Fibroblast of skin of left biceps (primary cell): ENCODE data around the gene HIP1.
"Not testable (repeated sequence)": the region's sequence is repeated elsewhere in the genome, so short reads cannot be mapped to it uniquely, and the experiment has no call there.

ENCODE experiments used
- DNase-seq, 2 experiments: peaks; one replicate each; pipeline ENCODE4 v3.0.0-alpha.2; 2013; ENCODE audit warnings: low read depth in 2 of 2

The HIP1 gene

DNA sequence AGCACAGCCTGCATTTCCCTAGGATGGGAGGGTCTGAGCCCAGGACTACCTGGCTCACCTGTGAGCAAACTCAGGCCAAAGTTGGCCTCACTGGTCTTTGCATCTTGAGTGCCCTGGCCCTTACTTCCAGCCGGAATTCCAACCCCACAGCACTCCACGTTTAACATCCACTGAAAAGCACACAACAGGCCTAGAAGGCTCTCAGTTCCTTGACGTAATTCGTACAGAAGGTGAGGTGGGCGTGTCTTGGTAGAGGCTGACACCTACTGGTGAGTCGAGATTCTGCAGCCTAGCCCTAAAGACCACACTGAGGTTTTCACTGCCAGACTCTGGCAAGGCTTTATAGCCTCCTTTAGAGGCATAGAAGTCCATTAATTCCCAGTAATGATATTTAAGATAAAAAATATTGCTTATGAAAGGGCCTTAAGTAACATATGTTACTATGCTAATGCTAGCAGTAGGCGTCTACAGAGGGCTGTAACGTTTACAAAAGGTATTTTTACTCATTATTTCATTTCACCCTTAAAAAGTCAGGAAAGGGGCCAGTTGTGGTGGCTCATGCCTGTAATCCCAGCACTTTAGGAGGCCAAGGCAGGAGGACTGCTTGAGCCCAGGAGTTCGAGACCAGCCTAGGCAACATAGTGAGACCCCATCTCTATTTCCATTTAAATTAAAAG is 95.8 kb downstream of the HIP1 start:
- DNase-seq: no peak

DNA sequence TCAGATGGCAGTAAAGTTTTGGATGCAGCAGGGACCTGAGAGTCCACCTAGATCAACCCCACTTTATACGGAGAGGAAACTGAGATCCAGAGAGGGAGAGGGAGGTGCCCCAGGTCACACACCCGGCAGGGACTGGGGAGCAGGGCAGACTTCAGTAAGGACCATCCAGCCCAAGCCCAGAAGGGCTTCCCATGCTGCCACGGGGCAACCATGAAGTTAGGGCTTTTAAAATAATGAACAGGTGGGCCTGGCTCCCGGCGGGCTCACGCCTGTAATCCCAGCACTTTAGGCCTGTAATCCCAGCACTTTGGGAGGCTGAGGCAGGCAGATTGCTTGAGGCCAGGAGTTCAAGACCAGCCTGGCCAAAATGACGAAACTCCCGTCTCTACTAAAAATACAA is 98.5 kb downstream of the HIP1 start:
- DNase-seq: no peak

DNA sequence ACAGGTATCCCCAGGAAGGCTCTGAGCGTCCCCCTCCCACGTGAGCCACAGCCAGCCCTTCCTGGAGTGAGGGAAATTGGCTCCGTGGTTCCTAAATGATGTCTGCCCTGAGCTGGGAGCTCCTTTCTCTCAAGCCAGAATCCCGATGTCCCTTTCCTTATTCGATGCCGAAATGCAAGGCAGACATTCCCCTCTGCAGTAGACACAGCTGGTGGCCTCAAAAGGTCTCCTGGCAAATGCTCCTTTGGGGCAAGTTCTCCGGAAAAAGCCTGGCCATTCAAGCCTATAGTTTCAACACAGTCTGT is 98.9 kb downstream of the HIP1 start:
- DNase-seq: no peak

DNA sequence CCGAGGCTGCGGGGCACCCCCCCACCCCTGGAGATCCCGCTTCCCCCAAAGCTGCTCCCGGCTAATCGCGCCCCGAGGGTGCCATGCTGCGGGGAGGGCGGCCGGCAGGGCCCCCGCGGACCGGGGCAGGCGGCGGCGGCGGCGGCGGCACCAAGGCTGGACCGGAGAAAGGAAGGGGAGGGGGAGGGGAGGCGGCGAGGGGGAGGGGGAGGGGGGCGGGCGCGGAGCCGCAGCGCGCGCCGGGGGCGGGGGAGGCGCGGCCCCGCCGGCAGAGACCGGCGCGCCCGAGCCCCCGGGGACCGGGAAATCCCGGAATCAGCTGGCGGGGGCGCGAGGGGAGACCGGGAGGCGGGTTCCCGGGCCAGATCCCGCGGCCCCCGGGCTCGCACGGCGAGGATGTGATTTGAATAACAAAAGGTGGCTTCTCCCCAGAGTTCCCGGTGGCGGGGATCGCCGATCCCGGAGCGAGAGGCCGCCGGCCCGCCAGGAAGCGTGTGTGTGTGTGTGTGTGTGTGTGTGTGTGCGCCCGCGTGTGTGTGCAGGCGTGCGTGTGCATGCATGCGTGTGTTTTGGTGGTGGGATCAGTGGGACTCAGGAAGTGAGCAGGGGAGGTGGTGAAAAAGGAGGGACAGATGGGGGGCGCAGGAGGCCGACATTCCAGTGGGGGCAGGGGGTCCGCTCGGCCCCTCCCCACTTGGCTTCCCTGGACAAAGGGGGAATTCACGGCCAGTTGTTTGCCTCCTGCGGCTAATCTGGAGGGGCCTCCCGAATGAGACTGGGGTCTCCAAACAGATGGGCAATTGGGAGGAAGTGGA is 99.5 kb downstream of the HIP1 start:
- DNase-seq: no peak

DNA sequence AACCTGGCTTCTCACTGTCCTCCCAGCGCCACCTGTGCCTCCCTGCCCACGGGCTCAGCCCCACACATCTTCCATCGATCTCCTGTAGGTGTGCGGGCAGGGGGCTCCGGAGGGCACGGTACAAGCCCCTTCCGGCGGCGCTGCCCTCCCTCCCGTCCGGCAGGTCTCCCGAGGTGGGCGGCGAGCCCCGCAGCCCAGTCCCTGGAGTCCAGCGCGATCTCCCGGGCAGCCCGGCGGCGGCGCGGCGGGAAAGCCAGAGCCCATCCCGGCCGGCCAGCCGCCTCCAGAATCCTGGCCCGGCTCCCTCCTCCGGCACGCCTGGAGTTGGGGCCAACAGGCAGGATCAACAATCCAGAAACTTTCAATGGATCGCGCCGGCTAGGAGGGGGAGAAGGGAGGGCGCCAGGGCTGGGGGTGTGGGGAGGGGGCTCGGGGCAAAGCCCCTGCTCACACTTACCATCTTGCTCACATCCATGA is 100.1 kb downstream of the HIP1 start:
- no peak for DNase-seq

DNA sequence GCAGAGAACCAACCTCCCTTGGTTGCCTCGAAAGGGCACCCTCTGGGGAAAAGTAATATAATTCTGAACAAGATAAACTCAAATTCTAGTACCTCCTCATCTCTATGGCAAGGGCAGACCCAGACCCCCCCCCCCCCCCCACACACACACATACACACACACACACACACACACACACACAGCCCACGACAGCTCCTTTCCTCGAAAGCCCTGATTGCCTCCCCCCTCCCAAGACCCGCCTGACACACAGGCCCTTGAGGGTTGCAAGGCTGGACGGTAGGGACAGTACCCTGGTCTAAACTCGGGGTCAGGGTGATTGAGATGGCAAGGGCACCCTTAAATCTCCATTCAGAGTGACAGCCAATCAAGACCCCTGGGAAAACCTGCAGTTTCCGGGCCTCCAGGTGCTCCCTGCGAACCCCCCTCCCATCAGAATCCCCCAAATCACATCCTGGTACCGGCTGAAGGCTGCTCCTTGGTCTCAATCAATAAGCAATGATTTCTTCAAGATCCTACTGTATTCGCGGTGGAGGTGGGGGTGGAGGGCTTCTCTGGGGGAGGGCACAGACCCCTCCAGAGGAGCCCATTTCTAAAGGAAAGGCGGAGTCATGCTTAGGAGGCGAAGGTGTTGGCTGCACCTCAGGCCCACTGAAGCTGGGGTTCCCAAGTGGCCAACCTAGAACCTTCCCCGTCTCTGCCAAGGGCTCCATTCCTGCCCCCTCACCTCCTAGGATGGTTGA is 100.7 kb downstream of the HIP1 start:
- DNase-seq: no peak

DNA sequence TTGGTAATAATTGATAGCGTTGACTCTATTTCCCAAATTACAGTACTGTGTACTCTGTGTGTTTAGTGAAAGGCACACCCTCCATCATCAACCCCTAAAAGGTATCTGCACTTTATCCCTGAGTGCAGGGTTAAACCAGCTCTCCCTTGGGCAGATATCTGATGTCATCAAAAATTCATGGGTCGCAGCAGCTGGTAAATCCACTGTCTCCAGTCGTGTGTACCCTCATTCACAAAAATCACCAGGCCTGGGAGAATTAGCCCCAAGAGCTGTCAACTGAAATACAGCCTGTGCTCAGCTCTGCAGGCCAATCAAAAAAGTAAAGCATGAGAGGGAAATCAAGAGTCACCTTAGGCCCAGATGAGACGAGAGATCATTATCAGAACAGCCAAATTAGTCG is 103.7 kb downstream of the HIP1 start:
- DNase-seq: no peak

DNA sequence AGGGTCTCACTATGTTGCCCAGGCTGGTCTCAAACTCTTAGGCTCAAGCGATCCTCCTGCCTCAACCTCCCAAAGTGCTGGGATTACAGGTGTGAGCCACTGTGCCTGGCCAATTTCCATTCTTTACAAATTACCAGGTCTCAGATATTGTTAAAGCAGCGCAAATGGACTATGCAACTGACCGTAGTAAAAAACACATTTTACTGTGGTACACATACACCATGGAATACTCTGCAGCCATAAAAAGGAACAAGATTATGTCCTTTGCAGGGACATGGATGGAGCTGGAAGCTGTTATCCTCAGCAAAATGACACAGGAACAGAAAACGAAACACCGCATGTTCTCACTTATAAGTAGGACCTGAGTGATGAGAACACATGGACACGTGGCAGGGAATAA is 106.2 kb downstream of the HIP1 start:
- DNase-seq: not testable (repeated sequence)

DNA sequence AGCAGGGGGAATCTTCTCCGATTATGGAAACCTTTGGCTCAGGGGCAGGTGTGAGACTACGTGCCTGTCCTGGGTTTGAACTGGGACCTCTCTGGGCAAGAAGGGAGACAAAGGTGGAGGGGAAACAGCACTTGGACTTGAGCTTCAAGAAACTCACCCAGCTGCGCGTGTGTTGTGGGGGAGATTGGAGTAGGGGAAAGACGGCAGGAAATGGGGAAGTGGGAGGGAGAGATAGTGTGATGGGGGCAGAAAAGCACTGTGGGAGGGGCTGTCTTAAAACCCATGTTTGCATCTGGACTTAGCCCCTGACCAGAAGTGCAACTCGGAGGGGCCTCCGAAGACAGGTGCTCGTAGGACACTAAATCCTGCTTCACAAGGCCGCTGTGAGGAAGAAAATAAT is 107.0 kb downstream of the HIP1 start:
- no peak for DNase-seq

DNA sequence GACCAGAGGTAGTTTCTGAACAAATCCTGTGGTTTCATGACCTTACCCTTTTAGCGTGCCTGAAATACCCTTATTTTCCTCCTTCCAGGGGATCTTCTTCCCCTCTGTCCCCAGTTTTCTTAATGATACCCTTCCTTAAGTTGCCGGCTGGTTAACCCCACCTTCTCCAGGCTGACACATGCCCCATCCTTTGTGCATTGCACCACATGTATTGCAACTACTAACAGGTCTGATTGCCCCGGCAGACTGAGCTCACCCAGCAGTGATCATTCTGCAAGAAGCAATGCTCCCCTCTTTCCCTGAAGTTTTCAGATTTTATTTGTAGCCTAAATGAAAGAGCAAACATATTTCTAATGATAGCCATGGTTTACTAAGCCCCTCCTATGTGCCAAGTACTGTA is 108.2 kb downstream of the HIP1 start:
- no peak for DNase-seq

DNA sequence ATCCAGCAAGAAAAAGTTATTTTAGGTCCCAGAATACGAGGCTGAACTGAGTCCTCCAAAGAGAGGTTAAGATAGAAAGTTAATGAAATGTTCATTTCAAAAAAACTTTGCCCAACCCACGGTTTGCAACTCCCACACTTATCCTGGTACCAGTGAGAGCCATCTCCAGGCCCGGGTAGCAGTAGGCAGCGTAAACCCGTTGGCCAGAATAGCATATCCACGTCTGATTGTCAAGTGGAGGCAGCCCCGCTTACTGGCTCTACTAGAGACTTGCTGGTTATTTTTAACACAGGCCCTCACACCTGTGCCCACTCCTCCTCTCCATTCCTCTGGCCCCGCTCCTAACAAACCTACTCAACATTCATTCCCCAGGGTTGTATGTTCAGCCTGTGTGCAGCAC is 109.7 kb downstream of the HIP1 start:
- no peak for DNase-seq

DNA sequence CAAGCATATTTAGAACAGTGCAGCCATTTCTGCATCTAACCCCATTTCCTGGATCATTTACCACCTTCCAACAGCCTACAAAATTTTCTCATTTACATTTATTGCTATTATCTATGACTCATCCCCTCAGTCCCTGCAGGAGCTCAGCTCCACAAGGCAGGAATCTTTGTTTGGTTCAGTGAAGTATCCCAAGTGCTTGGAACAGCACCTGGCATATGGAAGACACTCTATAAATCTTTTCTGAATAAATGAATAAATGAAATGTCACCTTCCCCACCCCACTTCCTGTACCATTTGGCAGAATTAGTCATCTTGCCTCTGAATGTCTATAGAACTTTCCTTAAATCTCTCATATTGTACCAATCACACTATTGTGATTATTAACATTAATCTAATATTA is 110.7 kb downstream of the HIP1 start:
- DNase-seq: no peak

DNA sequence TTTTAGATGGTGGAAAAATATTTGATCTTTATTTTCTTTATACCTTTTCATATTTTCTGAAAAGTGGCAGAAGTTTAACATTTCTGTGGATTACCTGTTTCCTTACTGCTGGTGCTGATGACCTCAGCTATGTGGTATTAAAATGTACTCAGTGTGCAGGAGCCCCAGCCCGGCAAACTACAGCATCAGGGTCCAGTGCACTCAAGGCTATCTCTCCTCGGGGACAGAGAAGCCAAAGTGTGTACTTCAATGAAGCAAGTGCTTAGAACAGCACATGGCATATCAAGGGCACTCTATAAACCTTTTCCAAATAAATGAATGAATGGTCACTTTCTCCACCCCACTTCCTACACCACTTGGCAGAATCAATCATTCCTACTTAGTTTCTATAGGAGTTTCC is 111.8 kb downstream of the HIP1 start:
- no peak for DNase-seq

DNA sequence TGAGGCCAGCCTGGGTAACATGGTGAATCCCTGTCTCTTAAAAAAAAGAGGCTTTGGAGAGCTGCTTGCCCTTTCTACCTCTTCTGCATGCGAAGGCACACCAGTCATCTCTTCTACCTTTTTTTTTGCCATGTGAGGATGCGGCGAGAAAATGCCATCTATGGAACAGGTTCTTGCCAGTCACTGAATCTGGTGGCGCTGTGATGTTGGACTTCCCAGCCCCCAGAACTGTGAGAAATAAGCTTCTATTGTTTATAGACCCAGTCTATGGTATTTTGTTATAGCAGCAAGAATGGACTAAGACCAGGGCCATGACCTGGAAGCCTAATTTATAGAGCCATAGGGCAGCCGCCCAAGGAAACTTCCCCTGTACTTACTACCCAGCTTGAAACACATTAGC is 112.9 kb downstream of the HIP1 start:
- DNase-seq: no peak

DNA sequence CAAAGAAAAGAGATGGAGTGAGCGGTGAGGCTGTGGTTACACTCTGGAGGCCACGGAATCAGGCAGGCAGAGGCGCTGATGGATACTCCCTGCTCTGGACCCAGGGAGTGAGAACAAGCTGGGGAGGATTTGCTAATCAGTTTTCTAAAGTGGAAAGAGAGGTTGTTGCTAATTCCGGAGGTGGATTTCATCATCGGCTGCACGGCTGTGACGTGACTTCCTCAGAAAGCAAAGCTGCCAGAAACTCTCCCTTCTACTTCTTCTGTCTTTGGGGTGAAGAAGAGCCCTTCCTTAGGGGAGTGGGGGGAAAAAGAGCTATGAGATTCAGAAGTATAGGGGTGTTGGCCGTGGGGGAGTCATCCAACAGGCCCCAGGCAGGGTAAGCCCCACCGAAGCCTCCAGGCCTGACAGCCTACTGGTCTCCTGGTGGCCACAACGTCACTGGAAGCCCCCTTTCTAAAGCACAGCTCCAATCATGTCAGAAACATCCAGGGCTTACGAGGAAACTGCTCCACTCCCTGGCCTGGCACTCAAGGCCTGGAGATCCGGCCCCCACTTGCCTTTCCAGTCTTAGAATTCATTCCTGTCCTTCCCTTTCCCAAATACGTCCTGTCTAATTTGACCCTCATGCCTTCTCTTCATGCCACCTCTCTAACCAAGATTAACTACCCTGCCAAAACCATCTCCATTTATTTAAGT is 114.5 kb downstream of the HIP1 start:
- DNase-seq: peak; percentile 37 to 50

DNA sequence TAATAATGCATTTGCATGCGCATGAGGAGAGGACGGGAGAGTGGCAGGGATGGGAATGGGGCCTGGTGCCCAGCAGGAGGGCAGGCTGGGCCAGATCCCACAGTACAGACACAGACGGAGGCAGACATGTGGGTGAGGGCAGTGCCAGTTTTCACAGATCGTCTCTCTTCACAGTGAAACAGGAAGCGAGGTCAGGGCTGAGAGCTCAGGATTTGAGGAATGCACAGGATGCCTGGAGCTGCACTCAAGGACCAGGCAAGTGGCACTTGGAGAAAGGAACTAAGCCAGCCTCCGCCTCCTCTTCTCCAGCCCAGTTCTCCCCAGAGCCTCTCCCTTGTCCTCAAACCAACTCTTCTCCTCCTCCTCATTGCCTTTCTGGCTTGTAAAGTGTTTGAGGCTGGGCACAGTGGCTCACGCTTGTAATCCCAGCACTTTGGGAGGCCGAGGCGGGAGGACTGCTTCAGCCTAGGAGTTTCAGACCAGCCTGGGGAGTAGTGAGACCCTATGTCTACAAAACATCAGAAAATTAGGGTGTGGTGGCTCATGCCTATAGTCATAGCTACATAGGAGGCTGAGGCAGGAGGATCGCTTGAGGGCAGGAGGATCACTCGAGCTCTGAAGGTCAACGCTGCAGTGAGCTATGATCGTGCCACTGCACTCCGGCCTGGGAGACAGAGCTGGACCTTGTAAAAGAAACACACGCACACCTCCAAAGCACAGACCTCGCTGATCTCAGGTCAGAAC is 115.2 kb downstream of the HIP1 start:
- no peak for DNase-seq

DNA sequence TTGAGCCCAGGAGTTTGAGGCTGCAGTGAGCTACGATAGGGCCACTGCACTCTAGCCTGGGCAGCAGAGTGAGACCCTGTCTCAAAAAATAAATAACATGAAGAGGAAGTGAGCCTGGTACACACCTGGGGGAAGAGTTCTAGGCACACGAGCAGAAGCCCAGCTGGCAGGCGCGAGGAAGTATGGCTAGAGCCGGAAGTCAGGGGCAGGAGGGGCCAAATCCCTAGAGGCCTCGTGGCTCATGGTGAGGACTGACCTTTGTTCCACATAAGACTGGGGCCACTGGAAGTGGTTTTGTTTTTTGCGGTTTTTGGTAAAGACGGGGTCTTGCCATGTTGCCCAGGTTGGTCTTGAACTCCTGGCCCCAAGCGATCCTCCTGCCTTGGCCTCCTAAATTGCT is 117.6 kb downstream of the HIP1 start:
- no peak for DNase-seq

DNA sequence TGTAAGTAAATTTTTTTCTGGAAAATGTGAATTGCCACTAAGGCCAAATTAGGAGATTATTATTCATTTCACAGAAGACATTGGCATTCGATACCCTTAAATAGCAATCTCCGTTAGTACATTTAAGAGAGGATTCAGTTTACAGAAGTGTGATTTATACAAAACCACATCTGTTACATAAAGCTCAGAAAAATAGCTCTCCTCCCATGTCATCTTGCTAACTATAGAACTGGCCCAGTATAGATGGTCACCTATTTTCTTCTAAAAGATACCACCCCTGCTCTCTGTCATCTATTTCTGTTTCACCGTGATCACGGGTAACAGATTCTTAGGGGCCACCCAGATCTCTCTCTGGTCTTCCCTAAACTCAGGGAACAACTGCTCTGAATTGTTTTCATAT is 119.1 kb downstream of the HIP1 start:
- DNase-seq: no peak

DNA sequence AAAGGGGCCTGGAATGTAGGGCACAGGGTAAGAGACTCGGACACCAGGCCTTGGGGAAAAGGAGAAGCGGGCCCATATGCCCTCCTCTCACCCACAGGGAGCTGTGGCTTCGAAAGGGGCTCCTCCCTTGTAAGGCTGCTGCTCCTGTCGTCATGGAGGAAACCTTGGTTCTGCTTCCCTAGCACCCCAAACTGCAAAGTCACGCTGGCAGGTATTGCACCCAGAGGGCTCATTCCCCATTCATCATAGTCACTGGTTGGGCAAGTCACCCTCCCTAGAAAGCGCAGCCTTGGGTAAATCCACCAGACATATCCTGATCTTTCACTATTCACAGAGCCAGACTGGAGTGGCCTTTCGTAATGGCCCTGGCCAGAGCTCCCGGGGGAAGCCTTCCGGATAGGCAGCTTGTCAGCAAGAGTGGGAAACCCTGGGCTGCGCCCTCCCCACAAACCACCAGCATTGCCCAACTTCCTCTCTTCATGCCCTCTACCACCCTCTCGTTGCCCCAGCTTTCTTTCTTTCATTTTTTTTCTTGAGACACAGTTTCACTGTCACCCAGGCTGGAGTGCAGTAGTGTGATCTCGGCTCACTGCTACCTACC is 121.0 kb downstream of the HIP1 start:
- DNase-seq: no peak

DNA sequence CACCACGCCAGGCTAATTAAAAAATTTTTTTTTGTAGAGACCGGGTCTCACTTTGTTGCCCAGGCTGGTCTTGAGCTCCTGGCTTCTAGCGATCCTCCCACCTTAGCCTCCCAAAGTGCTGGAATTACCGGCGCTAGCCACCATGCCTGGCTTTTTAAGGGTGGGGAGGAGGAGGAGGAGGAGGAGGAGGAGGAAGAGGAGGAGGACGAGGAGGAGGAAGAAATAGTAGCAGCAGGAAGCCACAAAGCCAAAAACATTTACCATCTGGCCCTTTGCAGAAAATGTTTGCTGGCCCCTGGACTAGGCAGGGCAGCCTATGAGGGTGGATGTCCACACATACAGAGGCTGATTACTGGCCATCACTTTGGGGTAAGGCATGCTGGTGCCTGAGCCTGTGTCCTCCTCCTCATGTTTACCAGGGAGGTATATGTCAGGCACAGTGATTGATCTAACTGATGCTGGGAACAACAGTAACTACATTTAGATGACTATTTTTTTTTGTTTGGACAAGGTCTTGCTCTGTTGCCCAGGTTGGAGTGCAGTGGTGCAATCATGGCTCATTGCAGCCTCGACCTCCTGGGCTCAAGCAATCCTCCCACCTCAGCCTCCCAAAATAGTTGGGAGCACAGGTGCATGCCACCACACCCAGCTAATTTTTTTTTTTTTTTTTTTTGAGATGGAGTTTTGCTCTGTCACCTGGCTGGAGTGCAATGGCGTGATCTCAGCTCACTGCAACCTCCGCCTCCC is 122.1 kb downstream of the HIP1 start:
- no peak for DNase-seq
